Right forelimb (tissue), 1 donor: Measurements from ENCODE around the gene AGAP6.
"Not testable (repeated sequence)": the region's sequence is repeated elsewhere in the genome, so short reads cannot be mapped to it uniquely, and the experiment has no call there.

ENCODE experiments used
- DNase-seq: peaks from one replicate; pipeline ENCODE4 v3.0.0-alpha.2; 2018

Gene AGAP6

GRCh38 chr10:50025627-50026026 lies 37.4 kb downstream of the AGAP6 start:
- DNase-seq, result no peak

- no peak for DNase-seq
These were observed 39.0 kb downstream of the AGAP6 start for GRCh38 chr10:50027195-50027594.

GRCh38 chr10:50033481-50033880 lies 45.3 kb downstream of the AGAP6 start:
- DNase-seq, result no peak

GRCh38 chr10:50035337-50035736 lies 47.1 kb downstream of the AGAP6 start:
- DNase-seq, result not testable (repeated sequence)

- no peak for DNase-seq
These were observed 56.9 kb downstream of the AGAP6 start for GRCh38 chr10:50044941-50045664.

GRCh38 chr10:50046457-50046856 lies 58.3 kb downstream of the AGAP6 start:
- DNase-seq, result not testable (repeated sequence)

GRCh38 chr10:50047594-50047993 lies 59.4 kb downstream of the AGAP6 start:
- not testable (repeated sequence) for DNase-seq

GRCh38 chr10:50051995-50052660 lies 63.9 kb downstream of the AGAP6 start:
- DNase-seq, result not testable (repeated sequence)

GRCh38 chr10:50052778-50053376 lies 64.7 kb downstream of the AGAP6 start:
- not testable (repeated sequence) for DNase-seq

GRCh38 chr10:50055494-50056292 lies 67.5 kb downstream of the AGAP6 start:
- not testable (repeated sequence) for DNase-seq

- DNase-seq, result not testable (repeated sequence)
These were observed 68.4 kb downstream of the AGAP6 start for GRCh38 chr10:50056654-50057053.

GRCh38 chr10:50058727-50059126 lies 70.5 kb downstream of the AGAP6 start:
- DNase-seq, result not testable (repeated sequence)

GRCh38 chr10:50059946-50060345 lies 71.7 kb downstream of the AGAP6 start:
- DNase-seq, result not testable (repeated sequence)
